WERI-Rb-1 (cell line): Measurements from ENCODE around the gene SLC4A9.
"Not testable (repeated sequence)": the region's sequence is repeated elsewhere in the genome, so short reads cannot be mapped to it uniquely, and the experiment has no call there.

ENCODE experiments used
- DNase-seq: peaks from one replicate; pipeline ENCODE4 v3.0.0-alpha.2; 2020
- H3K27ac ChIP-seq: fragments of 250-450 bp; sonication (Bioruptor Pico); 2 replicates; pipeline ENCODE4 v1.5.1; 2020; ENCODE audit warnings: mild to moderate bottlenecking, moderate library complexity
- H3K27me3 ChIP-seq: fragments of 250-450 bp; sonication (Bioruptor Pico); 2 replicates; pipeline ENCODE4 v1.5.1; 2021; ENCODE audit warnings: mild to moderate bottlenecking, low read depth, moderate library complexity; ENCODE audit not compliant: insufficient read depth, severe bottlenecking
- H3K36me3 ChIP-seq: fragments of 250-450 bp; sonication (Bioruptor Pico); 2 replicates; pipeline ENCODE4 v1.5.1; 2020; ENCODE audit warnings: mild to moderate bottlenecking, moderate library complexity
- H3K4me3 ChIP-seq: 2 replicates; pipeline ENCODE4 v1.5.1; 2011; ENCODE audit warnings: low read depth, mild to moderate bottlenecking, control low read depth, low read length
- H3K9me3 ChIP-seq: fragments of 250-450 bp; sonication (Bioruptor Pico); 2 replicates; pipeline ENCODE4 v1.5.1; 2021; ENCODE audit warnings: mild to moderate bottlenecking, moderate library complexity; ENCODE audit not compliant: severe bottlenecking
- CTCF ChIP-seq: IDR thresholded peaks from 2 replicates; pipeline ENCODE4 v1.5.1; 2011; ENCODE audit warnings: low read depth, mild to moderate bottlenecking, control low read depth, inconsistent platforms, low read length

SLC4A9 gene

DNA sequence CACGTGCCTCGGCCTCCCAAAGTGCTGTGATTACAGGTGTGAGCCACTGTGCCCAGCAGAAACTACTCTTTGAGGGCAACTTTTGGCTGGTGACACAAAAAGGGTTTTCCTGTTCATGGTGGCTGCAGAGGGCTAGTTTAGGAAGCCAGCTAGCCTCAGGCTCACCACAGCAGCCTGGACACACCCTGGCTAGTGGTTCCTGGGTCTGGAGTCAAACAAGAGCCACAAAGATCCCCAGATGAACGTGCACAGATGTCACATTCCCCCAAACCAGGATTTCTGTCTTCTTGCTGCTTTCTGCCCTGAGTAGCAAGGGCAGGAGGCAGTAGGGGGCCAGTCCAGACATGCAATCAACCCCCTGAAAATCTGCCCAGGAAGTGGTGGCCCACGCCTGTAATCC, 20.4 kb upstream of the SLC4A9 start:
- H3K27ac ChIP-seq = no peak overlapping the region
- TF ChIP-seq CTCF = no peak
- H3K27me3 ChIP-seq = no peaks in the 10 kb centered on the region
- DNase-seq = no peak
- H3K4me3 ChIP-seq = no peak overlapping the region
- no peaks in the 10 kb centered on the region for H3K36me3 ChIP-seq
- H3K9me3 ChIP-seq = no peaks in the 10 kb centered on the region

GRCh38 chr5:140340605-140341121, 19.3 kb upstream of the SLC4A9 start:
- no peak for TF ChIP-seq CTCF

GRCh38 chr5:140341591-140341990, 18.4 kb upstream of the SLC4A9 start:
- Histone ChIP-seq H3K27ac (no peak overlapping the region), H3K9me3 (no peaks in the 10 kb centered on the region), H3K27me3 (peaks cover 7% of the 10 kb centered on the region), H3K36me3 (no peaks in the 10 kb centered on the region), H3K4me3 (no peak overlapping the region)
- no peak for TF ChIP-seq CTCF
- no peak for DNase-seq

More at GRCh38 chr5:140340605-140341121, 19.3 kb upstream of the SLC4A9 start:
- Histone ChIP-seq H3K27me3 (peaks cover 5% of the 10 kb centered on the region), H3K4me3 (no peak overlapping the region), H3K27ac (no peak overlapping the region), H3K36me3 (no peaks in the 10 kb centered on the region), H3K9me3 (no peaks in the 10 kb centered on the region)
- DNase-seq = no peak

- no peak for TF ChIP-seq CTCF
- Histone ChIP-seq H3K27ac (no peak overlapping the region), H3K9me3 (no peaks in the 10 kb centered on the region), H3K27me3 (peaks cover 11% of the 10 kb centered on the region), H3K4me3 (no peak overlapping the region), H3K36me3 (no peaks in the 10 kb centered on the region)
- DNase-seq = no peak
These were observed 17.7 kb upstream of the SLC4A9 start for GRCh38 chr5:140342287-140342686.

- no peak for DNase-seq
- H3K27me3 ChIP-seq = peaks cover 11% of the 10 kb centered on the region
- H3K4me3 ChIP-seq = no peak overlapping the region
- no peak for TF ChIP-seq CTCF
- no peaks in the 10 kb centered on the region for H3K36me3 ChIP-seq
- no peak overlapping the region for H3K27ac ChIP-seq
- H3K9me3 ChIP-seq = no peaks in the 10 kb centered on the region
These were observed 17.1 kb upstream of the SLC4A9 start for GRCh38 chr5:140342896-140343295.

GRCh38 chr5:140343849-140344248, 16.1 kb upstream of the SLC4A9 start:
- H3K27ac ChIP-seq = not testable (repeated sequence)

More at GRCh38 chr5:140343849-140344248, 16.1 kb upstream of the SLC4A9 start:
- not testable (repeated sequence) for H3K9me3 ChIP-seq, H3K4me3 ChIP-seq, H3K36me3 ChIP-seq, DNase-seq
- peaks cover 11% of the 10 kb centered on the region for H3K27me3 ChIP-seq
